Superior temporal gyrus (tissue), 1 donor: Measurements from ENCODE around the gene ANKHD1.
"Not testable (repeated sequence)": the region's sequence is repeated elsewhere in the genome, so short reads cannot be mapped to it uniquely, and the experiment has no call there.

ENCODE experiments used
- DNase-seq: peaks from one replicate; pipeline ENCODE4 v3.0.0-alpha.2; 2016; ENCODE audit errors: extremely low spot score

The ANKHD1 gene

GRCh38 chr5:140564196-140565023 lies 162.8 kb downstream of the ANKHD1 start, which contains the start of the genes APBB3 and SLC35A4:
Gene APBB3 (minus strand): TSS chr5:140564598. CDS start chr5:140564245, 353 bp downstream.
Gene SLC35A4 (plus strand): TSS chr5:140564828. CDS start chr5:140567170, 2,342 bp downstream.
- peak; percentile 99 for DNase-seq

- DNase-seq, result no peak
Measured at GRCh38 chr5:140565024-140565779, 163.6 kb downstream of the ANKHD1 start.

GRCh38 chr5:140565780-140566095 lies 164.1 kb downstream of the ANKHD1 start:
- DNase-seq, result no peak

- no peak for DNase-seq
Measured at GRCh38 chr5:140566665-140567064, 165.0 kb downstream of the ANKHD1 start.

- no peak for DNase-seq
Measured at GRCh38 chr5:140567136-140567818, 165.6 kb downstream of the ANKHD1 start.

DNA sequence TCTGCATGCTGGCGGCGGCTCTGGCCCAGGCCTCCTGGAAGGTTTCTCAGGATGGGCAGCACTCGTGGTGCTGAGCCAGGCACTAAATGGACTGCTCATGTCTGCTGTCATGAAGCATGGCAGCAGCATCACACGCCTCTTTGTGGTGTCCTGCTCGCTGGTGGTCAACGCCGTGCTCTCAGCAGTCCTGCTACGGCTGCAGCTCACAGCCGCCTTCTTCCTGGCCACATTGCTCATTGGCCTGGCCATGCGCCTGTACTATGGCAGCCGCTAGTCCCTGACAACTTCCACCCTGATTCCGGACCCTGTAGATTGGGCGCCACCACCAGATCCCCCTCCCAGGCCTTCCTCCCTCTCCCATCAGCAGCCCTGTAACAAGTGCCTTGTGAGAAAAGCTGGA lies 166.2 kb downstream of the ANKHD1 start:
- DNase-seq, result no peak

DNA sequence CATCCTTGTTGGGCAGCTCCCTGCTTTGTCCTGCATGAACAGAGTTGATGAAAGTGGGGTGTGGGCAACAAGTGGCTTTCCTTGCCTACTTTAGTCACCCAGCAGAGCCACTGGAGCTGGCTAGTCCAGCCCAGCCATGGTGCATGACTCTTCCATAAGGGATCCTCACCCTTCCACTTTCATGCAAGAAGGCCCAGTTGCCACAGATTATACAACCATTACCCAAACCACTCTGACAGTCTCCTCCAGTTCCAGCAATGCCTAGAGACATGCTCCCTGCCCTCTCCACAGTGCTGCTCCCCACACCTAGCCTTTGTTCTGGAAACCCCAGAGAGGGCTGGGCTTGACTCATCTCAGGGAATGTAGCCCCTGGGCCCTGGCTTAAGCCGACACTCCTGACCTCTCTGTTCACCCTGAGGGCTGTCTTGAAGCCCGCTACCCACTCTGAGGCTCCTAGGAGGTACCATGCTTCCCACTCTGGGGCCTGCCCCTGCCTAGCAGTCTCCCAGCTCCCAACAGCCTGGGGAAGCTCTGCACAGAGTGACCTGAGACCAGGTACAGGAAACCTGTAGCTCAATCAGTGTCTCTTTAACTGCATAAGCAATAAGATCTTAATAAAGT lies 166.9 kb downstream of the ANKHD1 start:
- DNase-seq, result no peak

GRCh38 chr5:140569197-140569596 lies 167.6 kb downstream of the ANKHD1 start:
- DNase-seq, result no peak

DNA sequence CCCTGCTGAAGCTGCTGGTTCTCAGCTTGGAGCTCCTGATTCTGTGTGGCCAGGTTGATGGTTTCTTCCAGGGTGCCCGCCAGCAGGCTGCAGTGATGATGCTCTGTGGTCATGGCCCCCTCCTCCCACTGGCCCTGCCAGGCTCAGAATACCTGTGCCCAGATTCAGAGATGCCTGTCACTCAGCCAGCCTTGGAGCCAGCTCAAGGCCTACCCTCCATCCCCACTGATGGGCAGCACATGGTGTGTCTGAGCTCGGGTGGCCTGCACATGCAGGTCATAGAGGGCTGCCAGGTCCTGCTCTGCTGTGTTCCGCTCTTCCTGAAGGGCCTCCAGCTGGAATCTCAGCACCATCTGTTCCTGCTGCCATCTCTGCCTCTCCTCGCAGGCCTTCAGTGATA lies 168.4 kb downstream of the ANKHD1 start:
- no peak for DNase-seq

GRCh38 chr5:140570488-140570887 lies 168.9 kb downstream of the ANKHD1 start:
- no peak for DNase-seq

- no peak for DNase-seq
Measured at GRCh38 chr5:140571105-140571504, 169.5 kb downstream of the ANKHD1 start.

GRCh38 chr5:140573683-140574082 lies 172.1 kb downstream of the ANKHD1 start:
- no peak for DNase-seq

GRCh38 chr5:140574165-140574564 lies 172.5 kb downstream of the ANKHD1 start:
- no peak for DNase-seq

- DNase-seq, result no peak
Measured at GRCh38 chr5:140575309-140575708, 173.7 kb downstream of the ANKHD1 start.

DNA sequence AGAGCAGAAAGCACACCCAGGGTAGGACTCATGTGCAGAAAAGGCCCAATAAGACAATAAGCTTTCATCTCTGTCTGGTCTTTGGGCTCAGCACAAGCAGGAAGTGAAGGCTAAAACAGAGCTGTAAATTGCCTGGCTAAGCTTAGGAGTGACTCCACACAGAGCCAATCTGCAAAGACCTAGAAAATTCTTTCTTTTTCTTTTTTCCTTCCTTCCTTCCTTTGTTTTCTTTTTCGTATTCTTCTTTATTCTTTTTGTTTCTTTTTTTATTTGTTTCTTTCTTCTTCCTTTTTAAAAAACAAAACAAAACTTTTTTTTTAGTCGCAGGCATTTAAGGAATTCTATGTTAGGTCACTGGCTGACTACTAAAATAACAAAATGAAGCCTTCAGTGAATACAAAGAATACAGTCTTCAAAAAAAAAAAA lies 175.2 kb downstream of the ANKHD1 start:
- DNase-seq, result no peak

DNA sequence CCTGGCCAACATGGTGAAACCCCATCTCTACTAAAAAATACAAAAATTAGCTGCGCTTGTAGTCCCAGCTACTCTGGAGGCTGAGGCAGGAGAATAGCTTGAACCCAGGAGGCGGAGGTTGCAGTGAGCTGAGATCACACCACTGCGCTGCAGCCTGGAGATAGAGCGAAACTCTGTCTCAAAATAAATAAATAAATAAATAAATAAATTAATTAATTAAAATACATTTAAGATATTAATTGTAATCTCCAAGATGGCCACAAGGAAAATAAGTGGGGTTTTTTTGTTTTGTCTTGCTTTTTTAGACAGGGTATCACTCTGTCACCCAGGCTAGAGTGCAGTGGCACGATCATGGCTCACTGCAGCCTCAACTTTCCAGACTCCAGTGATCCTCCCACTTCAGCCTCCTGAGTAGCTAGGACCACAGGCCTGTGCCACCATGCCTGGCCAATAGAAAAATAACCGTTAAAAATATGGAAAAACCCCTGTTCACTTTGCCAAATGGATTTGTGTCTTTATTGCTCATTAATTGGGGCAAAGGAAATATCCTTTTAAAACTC lies 177.6 kb downstream of the ANKHD1 start:
- not testable (repeated sequence) for DNase-seq

DNA sequence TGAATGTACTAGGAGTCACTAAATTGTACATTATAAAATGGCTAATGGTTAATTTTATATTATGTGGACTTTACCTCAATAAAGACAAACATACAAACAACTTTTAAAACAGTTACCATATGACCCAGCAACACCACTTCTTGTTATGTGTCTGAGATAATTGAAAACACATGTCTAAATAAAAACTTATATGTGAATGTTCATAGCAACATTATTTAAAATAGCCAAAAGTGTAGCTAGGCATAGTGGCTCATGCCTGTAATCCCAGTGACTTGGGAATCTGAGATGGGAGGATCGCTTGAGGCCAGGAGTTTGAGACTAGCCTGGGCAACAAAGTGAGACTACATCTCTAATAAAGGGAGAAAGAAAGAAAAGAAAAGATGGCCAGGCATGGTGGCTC lies 185.9 kb downstream of the ANKHD1 start:
- DNase-seq, result no peak

DNA sequence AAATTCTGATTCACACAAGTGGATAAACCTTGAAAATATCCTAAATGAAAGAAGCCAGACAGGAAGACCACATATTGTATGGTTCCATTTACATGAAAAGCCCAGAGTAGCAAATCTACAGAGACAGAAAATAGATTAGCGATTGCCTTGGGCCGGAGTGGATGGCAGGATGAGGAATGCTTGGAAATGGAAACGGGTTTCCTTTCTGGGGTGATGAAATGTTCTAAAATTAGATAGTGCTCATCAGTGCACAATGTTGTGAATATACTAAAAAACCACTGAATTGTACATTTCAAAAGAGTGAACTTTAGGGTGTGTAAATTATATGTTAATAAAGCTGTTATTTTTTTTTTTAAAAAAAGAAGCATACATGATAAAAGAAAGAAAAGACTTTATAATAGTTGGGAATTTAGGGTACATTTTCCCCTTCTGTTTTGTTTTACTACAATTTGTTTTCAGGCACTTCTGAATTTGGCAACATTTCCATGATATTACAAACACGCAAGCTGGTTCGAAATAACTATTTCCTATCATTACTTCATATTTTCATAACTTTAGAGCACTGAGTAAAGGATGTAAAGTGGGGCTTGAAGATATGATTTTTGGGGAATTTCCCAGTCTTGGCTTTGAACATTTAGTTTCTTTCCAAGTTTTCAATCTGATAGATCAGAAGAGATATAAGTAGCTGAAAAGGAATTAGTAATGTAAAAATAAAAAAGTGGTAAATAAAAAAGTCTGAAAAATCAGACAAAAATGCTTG lies 186.9 kb downstream of the ANKHD1 start:
- no peak for DNase-seq
